OCI-LY1 (cell line): ENCODE measurements around the gene TIMM22.

Source experiments
- H2AFZ ChIP-seq: fragments of 200-600 bp; sonication (generic), shearing (Covaris generic); 2 replicates; pipeline ENCODE4 v1.6.0; 2014; ENCODE audit warnings: antibody characterized with exemption, mild to moderate bottlenecking, low read length
- H3F3A ChIP-seq: fragments of 200-600 bp; sonication (generic), shearing (Covaris generic); 2 replicates; pipeline ENCODE4 v1.6.0; 2014; ENCODE audit warnings: mild to moderate bottlenecking, antibody characterized with exemption, low read length, moderate library complexity; ENCODE audit not compliant: insufficient read depth
- H3K27ac ChIP-seq: fragments of 200-600 bp; sonication (generic); 2 replicates; pipeline ENCODE4 v1.5.1; 2014; ENCODE audit warnings: low read length, mixed run types, mild to moderate bottlenecking, low read depth; ENCODE audit not compliant: poor library complexity, severe bottlenecking
- H3K27me3 ChIP-seq: fragments of 200-600 bp; sonication (generic); 2 replicates; pipeline ENCODE4 v1.6.0; 2014; ENCODE audit warnings: antibody characterized with exemption, mild to moderate bottlenecking, low read length, moderate library complexity; ENCODE audit not compliant: insufficient read depth
- H3K36me3 ChIP-seq: fragments of 200-600 bp; sonication (generic); 2 replicates; pipeline ENCODE4 v1.6.1; 2014; ENCODE audit warnings: mild to moderate bottlenecking, antibody characterized with exemption, low read length, moderate library complexity, mixed read lengths; ENCODE audit not compliant: insufficient read depth
- H3K4me1 ChIP-seq: fragments of 200-600 bp; sonication (generic); 2 replicates; pipeline ENCODE4 v1.5.1; 2014; ENCODE audit warnings: mild to moderate bottlenecking, low read length, moderate library complexity; ENCODE audit not compliant: insufficient read depth, severe bottlenecking
- H3K4me2 ChIP-seq: fragments of 200-600 bp; sonication (generic), shearing (Covaris generic); 2 replicates; pipeline ENCODE4 v1.6.1; 2014; ENCODE audit warnings: low read length
- H3K4me3 ChIP-seq: fragments of 200-600 bp; sonication (generic); 2 replicates; pipeline ENCODE4 v1.5.1; 2014; ENCODE audit warnings: low read length, low read depth, mild to moderate bottlenecking, mixed read lengths; ENCODE audit not compliant: poor library complexity, severe bottlenecking
- H3K79me2 ChIP-seq: fragments of 200-600 bp; shearing (Covaris generic); 2 replicates; pipeline ENCODE4 v1.6.1; 2016; ENCODE audit warnings: mixed run types, low read length, mixed read lengths; ENCODE audit not compliant: insufficient read depth
- H3K9ac ChIP-seq: fragments of 200-600 bp; sonication (generic), shearing (Covaris generic); 2 replicates; pipeline ENCODE4 v1.6.1; 2014; ENCODE audit warnings: mild to moderate bottlenecking, low read length, mixed read lengths
- H3K9me2 ChIP-seq: fragments of 200-600 bp; sonication (generic), shearing (Covaris generic); 2 replicates; pipeline ENCODE4 v1.6.1; 2014; ENCODE audit warnings: low read depth, mild to moderate bottlenecking, low read length, mixed read lengths
- H3K9me3 ChIP-seq: fragments of 200-600 bp; shearing (Covaris generic); 2 replicates; pipeline ENCODE4 v1.6.1; 2014; ENCODE audit warnings: low read length, mixed read lengths
- H4K20me1 ChIP-seq: fragments of 200-600 bp; sonication (generic), shearing (Covaris generic); 2 replicates; pipeline ENCODE4 v1.6.0; 2016; ENCODE audit warnings: mild to moderate bottlenecking, low read length; ENCODE audit not compliant: insufficient read depth
- EZH2 ChIP-seq: fragments of 200-600 bp; sonication (generic), shearing (Covaris generic); IDR thresholded peaks from 2 replicates; pipeline ENCODE4 v1.8.0; 2017; ENCODE audit warnings: borderline replicate concordance, mixed run types, mild to moderate bottlenecking, antibody characterized with exemption, low read length, moderate library complexity, mixed read lengths
- TF ChIP-seq, protein P1 (sequence below): fragments of 200-600 bp; sonication (generic), shearing (Covaris generic); IDR thresholded peaks from 2 replicates; pipeline ENCODE4 v1.5.1; 2017; ENCODE audit warnings: mild to moderate bottlenecking, antibody characterized with exemption, low read length, moderate library complexity, mixed read lengths

Gene TIMM22

DNA sequence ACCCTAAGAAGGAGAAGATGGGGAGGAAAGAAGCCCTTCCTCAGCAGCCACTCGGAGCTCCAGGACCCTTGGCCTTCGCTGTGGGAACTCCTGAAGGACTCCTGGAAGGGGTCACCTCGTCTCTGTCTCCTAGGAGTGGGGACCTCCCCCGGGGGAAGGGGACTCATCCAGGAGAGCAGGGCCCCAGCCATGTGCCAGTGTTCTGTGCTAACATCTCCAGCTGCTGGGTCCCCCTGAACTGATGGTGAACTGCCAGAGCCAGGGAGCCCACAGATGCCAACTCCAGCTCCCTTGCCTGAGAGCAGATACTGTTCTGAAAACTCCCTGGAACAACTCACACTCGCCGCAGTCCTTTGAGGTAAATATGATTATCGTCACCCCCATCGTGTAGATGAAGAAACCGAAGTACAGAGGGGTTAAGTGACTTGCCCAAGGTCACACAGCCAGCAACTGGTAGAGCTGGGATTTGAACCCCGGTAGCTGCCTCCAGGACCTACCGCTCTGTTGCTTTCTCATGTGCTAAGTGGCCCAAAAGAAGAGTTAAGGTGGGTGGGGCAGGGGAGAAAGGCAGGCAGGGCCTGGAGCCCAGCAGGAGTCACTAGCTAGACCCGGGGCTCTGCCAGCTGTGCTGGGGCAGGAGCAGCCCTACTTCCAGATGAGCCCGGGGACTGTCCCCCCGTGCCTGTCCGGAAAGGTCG, 10.5 kb downstream of the TIMM22 start:
- H3K36me3 ChIP-seq: peaks cover 51% of the 10 kb centered on the region
- no peaks in the 10 kb centered on the region for H4K20me1 ChIP-seq
- TF ChIP-seq, protein P1, sequence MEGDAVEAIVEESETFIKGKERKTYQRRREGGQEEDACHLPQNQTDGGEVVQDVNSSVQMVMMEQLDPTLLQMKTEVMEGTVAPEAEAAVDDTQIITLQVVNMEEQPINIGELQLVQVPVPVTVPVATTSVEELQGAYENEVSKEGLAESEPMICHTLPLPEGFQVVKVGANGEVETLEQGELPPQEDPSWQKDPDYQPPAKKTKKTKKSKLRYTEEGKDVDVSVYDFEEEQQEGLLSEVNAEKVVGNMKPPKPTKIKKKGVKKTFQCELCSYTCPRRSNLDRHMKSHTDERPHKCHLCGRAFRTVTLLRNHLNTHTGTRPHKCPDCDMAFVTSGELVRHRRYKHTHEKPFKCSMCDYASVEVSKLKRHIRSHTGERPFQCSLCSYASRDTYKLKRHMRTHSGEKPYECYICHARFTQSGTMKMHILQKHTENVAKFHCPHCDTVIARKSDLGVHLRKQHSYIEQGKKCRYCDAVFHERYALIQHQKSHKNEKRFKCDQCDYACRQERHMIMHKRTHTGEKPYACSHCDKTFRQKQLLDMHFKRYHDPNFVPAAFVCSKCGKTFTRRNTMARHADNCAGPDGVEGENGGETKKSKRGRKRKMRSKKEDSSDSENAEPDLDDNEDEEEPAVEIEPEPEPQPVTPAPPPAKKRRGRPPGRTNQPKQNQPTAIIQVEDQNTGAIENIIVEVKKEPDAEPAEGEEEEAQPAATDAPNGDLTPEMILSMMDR: no peak
- TF ChIP-seq EZH2: no peak

GRCh38 chr17:1008008-1008761, 11.3 kb downstream of the TIMM22 start:
- Histone ChIP-seq H3K9me3 (no peaks in the 10 kb centered on the region), H3K27ac (no peak overlapping the region)

More for the DNA sequence above, 10.5 kb downstream of the TIMM22 start:
- H3K79me2 ChIP-seq: no peaks in the 10 kb centered on the region
- H2AFZ ChIP-seq: no peak overlapping the region
- H3K9me2 ChIP-seq: no peaks in the 10 kb centered on the region
- no peaks in the 10 kb centered on the region for H3F3A ChIP-seq
- H3K4me3 ChIP-seq: no peak overlapping the region
- no peak overlapping the region for H3K27ac ChIP-seq
- H3K4me1 ChIP-seq: no peaks in the 10 kb centered on the region
- H3K9me3 ChIP-seq: no peaks in the 10 kb centered on the region
- H3K9ac ChIP-seq: no peak overlapping the region
- H3K27me3 ChIP-seq: no peaks in the 10 kb centered on the region
- H3K4me2 ChIP-seq: no peak overlapping the region

GRCh38 chr17:1009229-1010085, 12.5 kb downstream of the TIMM22 start:
- Histone ChIP-seq H3K27me3 (no peaks in the 10 kb centered on the region), H2AFZ (no peak overlapping the region), H3K9me3 (no peaks in the 10 kb centered on the region), H3K9ac (no peak overlapping the region), H4K20me1 (no peaks in the 10 kb centered on the region), H3F3A (no peaks in the 10 kb centered on the region), H3K4me1 (no peaks in the 10 kb centered on the region), H3K4me3 (no peak overlapping the region), H3K27ac (no peak overlapping the region), H3K9me2 (no peaks in the 10 kb centered on the region), H3K79me2 (no peaks in the 10 kb centered on the region), H3K36me3 (peaks cover 34% of the 10 kb centered on the region), H3K4me2 (no peak overlapping the region)
- TF ChIP-seq, protein P1: no peak
- TF ChIP-seq EZH2: no peak

More at GRCh38 chr17:1008008-1008761, 11.3 kb downstream of the TIMM22 start:
- Histone ChIP-seq H3F3A (no peaks in the 10 kb centered on the region), H3K9ac (no peak overlapping the region), H4K20me1 (no peaks in the 10 kb centered on the region), H3K4me3 (no peak overlapping the region), H3K9me2 (no peaks in the 10 kb centered on the region), H3K27me3 (no peaks in the 10 kb centered on the region), H3K36me3 (peaks cover 44% of the 10 kb centered on the region), H3K4me1 (no peaks in the 10 kb centered on the region), H2AFZ (no peak overlapping the region), H3K79me2 (no peaks in the 10 kb centered on the region), H3K4me2 (no peak overlapping the region)
- no peak for TF ChIP-seq EZH2
- TF ChIP-seq, protein P1: no peak
